DND-41 (cell line): Measurements from ENCODE around the gene NBPF11.
"Not testable (repeated sequence)": the region's sequence is repeated elsewhere in the genome, so short reads cannot be mapped to it uniquely, and the experiment has no call there.

Experiments
- EZH2 ChIP-seq: IDR thresholded peaks from 3 replicates; pipeline ENCODE4 v1.6.1; 2012; ENCODE audit warnings: borderline replicate concordance, low read depth, mild to moderate bottlenecking, moderate library complexity, low read length, inconsistent platforms; ENCODE audit not compliant: severe bottlenecking
- TF ChIP-seq, protein P1 (sequence below): IDR thresholded peaks from 2 replicates; pipeline ENCODE4 v1.5.1; 2012; ENCODE audit warnings: borderline replicate concordance, low read length, moderate library complexity, mild to moderate bottlenecking; ENCODE audit not compliant: poor library complexity, severe bottlenecking; ENCODE audit errors: extremely low read depth

DNA sequence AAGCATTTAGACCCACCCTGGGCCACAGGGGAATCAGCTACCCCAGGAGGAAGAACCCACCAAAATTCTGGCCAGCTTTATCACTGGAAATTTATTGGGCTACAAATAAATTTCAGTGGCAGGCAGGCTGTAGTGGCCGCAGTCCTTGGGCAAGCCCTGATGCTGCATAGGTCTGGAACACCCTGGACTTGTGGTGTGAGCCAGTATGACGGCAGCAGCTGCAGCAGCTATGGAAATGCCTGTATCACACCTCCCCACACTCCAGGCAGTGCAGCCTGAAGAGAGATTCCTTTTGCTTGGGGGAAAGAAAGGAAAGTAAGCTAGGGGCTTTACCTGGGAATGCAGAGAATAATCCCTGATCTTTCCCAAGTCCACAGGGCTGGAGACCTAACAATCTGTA, 56.3 kb downstream of the NBPF11 start:
- TF ChIP-seq, protein P1, sequence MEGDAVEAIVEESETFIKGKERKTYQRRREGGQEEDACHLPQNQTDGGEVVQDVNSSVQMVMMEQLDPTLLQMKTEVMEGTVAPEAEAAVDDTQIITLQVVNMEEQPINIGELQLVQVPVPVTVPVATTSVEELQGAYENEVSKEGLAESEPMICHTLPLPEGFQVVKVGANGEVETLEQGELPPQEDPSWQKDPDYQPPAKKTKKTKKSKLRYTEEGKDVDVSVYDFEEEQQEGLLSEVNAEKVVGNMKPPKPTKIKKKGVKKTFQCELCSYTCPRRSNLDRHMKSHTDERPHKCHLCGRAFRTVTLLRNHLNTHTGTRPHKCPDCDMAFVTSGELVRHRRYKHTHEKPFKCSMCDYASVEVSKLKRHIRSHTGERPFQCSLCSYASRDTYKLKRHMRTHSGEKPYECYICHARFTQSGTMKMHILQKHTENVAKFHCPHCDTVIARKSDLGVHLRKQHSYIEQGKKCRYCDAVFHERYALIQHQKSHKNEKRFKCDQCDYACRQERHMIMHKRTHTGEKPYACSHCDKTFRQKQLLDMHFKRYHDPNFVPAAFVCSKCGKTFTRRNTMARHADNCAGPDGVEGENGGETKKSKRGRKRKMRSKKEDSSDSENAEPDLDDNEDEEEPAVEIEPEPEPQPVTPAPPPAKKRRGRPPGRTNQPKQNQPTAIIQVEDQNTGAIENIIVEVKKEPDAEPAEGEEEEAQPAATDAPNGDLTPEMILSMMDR = not testable (repeated sequence)
- TF ChIP-seq EZH2 = not testable (repeated sequence)
